Neural progenitor cell (in vitro differentiated cells): ENCODE data around the gene EXOG. TPM values are rescaled to one million over a fixed set of nuclear protein-coding genes. Genes with fewer than 3 reads are reported as not detected.

Source experiments
- DNase-seq: peaks from one replicate; pipeline ENCODE4 v3.0.0-alpha.2; 2016; ENCODE audit warnings: low spot score
- H2AFZ ChIP-seq: fragments of 200-600 bp; sonication (generic); replicated peaks from 2 replicates; pipeline ENCODE4 v1.6.1; 2016; ENCODE audit warnings: antibody characterized with exemption
- H3F3A ChIP-seq: fragments of 200-600 bp; sonication (generic); 2 replicates; pipeline ENCODE4 v1.6.1; 2016; ENCODE audit warnings: antibody characterized with exemption, low read depth
- H3K27ac ChIP-seq: fragments of 200-600 bp; sonication (generic); 2 replicates; pipeline ENCODE4 v1.5.1; 2016; ENCODE audit warnings: mild to moderate bottlenecking
- H3K27me3 ChIP-seq: fragments of 200-600 bp; sonication (generic); 2 replicates; pipeline ENCODE4 v1.6.1; 2016; ENCODE audit warnings: mild to moderate bottlenecking, moderate library complexity
- H3K36me3 ChIP-seq: fragments of 200-600 bp; sonication (generic); 2 replicates; pipeline ENCODE4 v1.5.1; 2016
- H3K4me1 ChIP-seq: fragments of 200-600 bp; sonication (generic); 2 replicates; pipeline ENCODE4 v1.6.1; 2016; ENCODE audit warnings: mixed run types
- H3K4me2 ChIP-seq: fragments of 200-600 bp; sonication (generic); 2 replicates; pipeline ENCODE4 v1.6.1; 2016
- H3K4me3 ChIP-seq: fragments of 200-600 bp; sonication (generic); 2 replicates; pipeline ENCODE4 v1.5.1; 2016
- H3K79me2 ChIP-seq: fragments of 200-600 bp; sonication (generic); 2 replicates; pipeline ENCODE4 v1.6.1; 2016; ENCODE audit warnings: low read depth
- H3K9ac ChIP-seq: fragments of 200-600 bp; sonication (generic); 2 replicates; pipeline ENCODE4 v1.6.1; 2016
- H3K9me3 ChIP-seq: fragments of 200-600 bp; sonication (generic); 2 replicates; pipeline ENCODE4 v1.5.1; 2016; ENCODE audit warnings: low read depth
- H4K20me1 ChIP-seq: fragments of 200-600 bp; sonication (generic); 2 replicates; pipeline ENCODE4 v1.6.1; 2016; ENCODE audit warnings: low read depth
- H3K27ac Mint-ChIP-seq: 3 replicates; pipeline ENCODE4 v1.8.0; 2021; ENCODE audit warnings: mixed read lengths
- H3K27me3 Mint-ChIP-seq: 2 replicates; pipeline ENCODE4 v1.8.0; 2022; ENCODE audit warnings: low read depth, mild to moderate bottlenecking, inconsistent platforms, moderate library complexity, mixed read lengths; ENCODE audit not compliant: insufficient read depth
- H3K36me3 Mint-ChIP-seq: 3 replicates; pipeline ENCODE4 v1.8.0; 2021; ENCODE audit warnings: mixed read lengths
- H3K4me1 Mint-ChIP-seq: 3 replicates; pipeline ENCODE4 v1.8.0; 2021; ENCODE audit warnings: mixed read lengths
- H3K4me3 Mint-ChIP-seq: 3 replicates; pipeline ENCODE4 v1.8.0; 2021; ENCODE audit warnings: mild to moderate bottlenecking, moderate library complexity, mixed read lengths
- H3K9me3 Mint-ChIP-seq: 3 replicates; pipeline ENCODE4 v1.8.0; 2020; ENCODE audit warnings: mixed read lengths
- EZH2 ChIP-seq: fragments of 200-600 bp; sonication (generic); IDR thresholded peaks from 2 replicates; pipeline ENCODE4 v1.6.1; 2017; ENCODE audit warnings: antibody characterized with exemption, mild to moderate bottlenecking, moderate library complexity
- EZH2phosphoT487 ChIP-seq: fragments of 200-600 bp; sonication (generic); IDR thresholded peaks from 2 replicates; pipeline ENCODE4 v1.6.1; 2017; ENCODE audit warnings: antibody characterized with exemption
- total RNA-seq: library from RNA; depleted of rRNA; stranded (reverse); fragments of >200 nt; gene quantifications from 2 replicates; pipeline ENCODE4 v1.2.3, GENCODE V29; 2015; ENCODE audit warnings: low replicate concordance
- TF ChIP-seq, protein P1 (sequence below): fragments of 200-600 bp; sonication (generic); IDR thresholded peaks from 2 replicates; pipeline ENCODE4 v1.5.1; 2017; ENCODE audit warnings: antibody characterized with exemption, mild to moderate bottlenecking

The EXOG gene
- total RNA-seq, 1 donor from 2014 or later: 11.6 TPM

DNA sequence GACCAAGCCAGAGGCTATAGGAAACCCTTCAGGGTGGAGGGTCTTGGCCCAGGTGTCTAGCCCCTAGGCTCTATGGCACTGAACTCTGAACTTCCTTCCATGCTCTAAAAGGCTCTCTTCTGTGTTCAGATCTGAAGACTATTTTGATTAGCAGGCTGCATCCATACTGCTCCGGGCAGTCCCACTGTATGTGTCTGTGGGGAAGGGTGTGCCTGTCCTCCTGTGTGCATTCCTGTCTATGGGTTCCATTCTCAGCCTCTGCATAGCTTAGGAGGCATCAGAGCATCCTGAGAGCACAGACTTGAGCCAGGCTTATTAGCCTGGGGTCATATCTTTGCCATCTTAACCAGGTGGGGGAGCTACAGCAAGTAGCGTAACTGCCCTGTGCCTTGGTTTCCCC, 38.0 kb downstream of the EXOG start:
- H3K27ac ChIP-seq: no peak overlapping the region
- Mint-ChIP-seq H3K27me3 (peaks cover 7% of the 10 kb centered on the region), H3K4me1 (peaks cover 5% of the 10 kb centered on the region), H3K9me3 (peaks cover 14% of the 10 kb centered on the region), H3K4me3 (no peak overlapping the region), H3K36me3 (peaks cover 21% of the 10 kb centered on the region), H3K27ac (no peak overlapping the region)
- H2AFZ ChIP-seq: no peak overlapping the region
- no peaks in the 10 kb centered on the region for H3F3A ChIP-seq
- DNase-seq: no peak
- H3K9me3 ChIP-seq: no peaks in the 10 kb centered on the region
- H3K4me1 ChIP-seq: peaks cover 6% of the 10 kb centered on the region
- H3K4me2 ChIP-seq: no peak overlapping the region
- H4K20me1 ChIP-seq: no peaks in the 10 kb centered on the region
- H3K27me3 ChIP-seq: no peaks in the 10 kb centered on the region
- no peak overlapping the region for H3K9ac ChIP-seq
- TF ChIP-seq EZH2phosphoT487 (no peak), EZH2 (no peak)
- TF ChIP-seq, protein P1, sequence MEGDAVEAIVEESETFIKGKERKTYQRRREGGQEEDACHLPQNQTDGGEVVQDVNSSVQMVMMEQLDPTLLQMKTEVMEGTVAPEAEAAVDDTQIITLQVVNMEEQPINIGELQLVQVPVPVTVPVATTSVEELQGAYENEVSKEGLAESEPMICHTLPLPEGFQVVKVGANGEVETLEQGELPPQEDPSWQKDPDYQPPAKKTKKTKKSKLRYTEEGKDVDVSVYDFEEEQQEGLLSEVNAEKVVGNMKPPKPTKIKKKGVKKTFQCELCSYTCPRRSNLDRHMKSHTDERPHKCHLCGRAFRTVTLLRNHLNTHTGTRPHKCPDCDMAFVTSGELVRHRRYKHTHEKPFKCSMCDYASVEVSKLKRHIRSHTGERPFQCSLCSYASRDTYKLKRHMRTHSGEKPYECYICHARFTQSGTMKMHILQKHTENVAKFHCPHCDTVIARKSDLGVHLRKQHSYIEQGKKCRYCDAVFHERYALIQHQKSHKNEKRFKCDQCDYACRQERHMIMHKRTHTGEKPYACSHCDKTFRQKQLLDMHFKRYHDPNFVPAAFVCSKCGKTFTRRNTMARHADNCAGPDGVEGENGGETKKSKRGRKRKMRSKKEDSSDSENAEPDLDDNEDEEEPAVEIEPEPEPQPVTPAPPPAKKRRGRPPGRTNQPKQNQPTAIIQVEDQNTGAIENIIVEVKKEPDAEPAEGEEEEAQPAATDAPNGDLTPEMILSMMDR: no peak
- H3K36me3 ChIP-seq: no peaks in the 10 kb centered on the region
- H3K4me3 ChIP-seq: no peak overlapping the region
- H3K79me2 ChIP-seq: no peaks in the 10 kb centered on the region

DNA sequence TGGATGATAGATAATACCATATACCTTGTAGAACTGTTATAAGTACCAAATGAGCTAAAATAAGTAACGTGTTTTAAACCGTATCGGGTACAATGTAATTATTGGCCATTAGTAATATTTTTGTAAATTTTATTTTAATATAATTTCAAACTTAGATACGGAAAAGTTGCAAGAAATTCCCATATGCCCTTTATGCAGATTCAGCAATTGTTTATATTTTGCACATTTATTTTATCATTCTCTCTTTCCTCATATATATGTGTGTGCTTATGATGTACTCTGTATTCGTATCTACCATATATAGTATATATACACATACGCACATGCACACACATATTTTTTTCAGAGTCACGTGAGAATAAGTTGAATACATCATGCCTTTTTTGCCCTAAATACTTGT, 38.5 kb downstream of the EXOG start:
- H3K4me1 ChIP-seq: peaks cover 6% of the 10 kb centered on the region
- H3K9me3 Mint-ChIP-seq: peaks cover 14% of the 10 kb centered on the region
- TF ChIP-seq EZH2phosphoT487 (no peak), EZH2 (no peak)
- TF ChIP-seq, protein P1: no peak
- H3K4me2 ChIP-seq: no peak overlapping the region
- no peak overlapping the region for H3K4me3 ChIP-seq
- H3K36me3 Mint-ChIP-seq: peaks cover 20% of the 10 kb centered on the region
- no peak overlapping the region for H3K27ac ChIP-seq
- no peaks in the 10 kb centered on the region for H3K9me3 ChIP-seq
- no peaks in the 10 kb centered on the region for H3K79me2 ChIP-seq
- no peaks in the 10 kb centered on the region for H3K27me3 ChIP-seq
- no peaks in the 10 kb centered on the region for H3F3A ChIP-seq
- no peaks in the 10 kb centered on the region for H4K20me1 ChIP-seq
- H3K9ac ChIP-seq: no peak overlapping the region
- H3K4me3 Mint-ChIP-seq: no peak overlapping the region
- DNase-seq: no peak
- H3K36me3 ChIP-seq: no peaks in the 10 kb centered on the region
- no peak overlapping the region for H2AFZ ChIP-seq
- peaks cover 5% of the 10 kb centered on the region for H3K4me1 Mint-ChIP-seq
- peaks cover 7% of the 10 kb centered on the region for H3K27me3 Mint-ChIP-seq
- no peak overlapping the region for H3K27ac Mint-ChIP-seq

DNA sequence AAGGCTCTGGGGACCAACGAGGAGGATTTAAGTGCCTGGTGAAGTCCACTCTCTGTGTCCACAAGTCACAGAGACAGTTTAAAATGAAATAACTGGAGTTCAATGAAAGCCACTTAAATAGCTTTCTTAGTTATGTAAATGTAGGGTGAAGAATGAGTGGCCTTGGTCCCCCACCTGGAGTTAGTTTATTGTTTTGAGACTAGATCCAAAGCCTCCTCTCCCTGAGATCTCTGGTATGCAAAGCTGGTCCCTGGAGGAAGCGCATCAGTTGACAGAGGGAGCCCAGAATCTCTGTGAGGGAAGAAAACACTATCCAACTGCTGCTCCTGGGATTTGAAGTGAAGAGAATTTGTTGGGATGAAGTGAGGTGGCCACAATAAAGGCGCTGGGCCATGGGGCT, 40.5 kb downstream of the EXOG start:
- H3K9me3 ChIP-seq: no peaks in the 10 kb centered on the region
- no peaks in the 10 kb centered on the region for H3K36me3 ChIP-seq
- no peak overlapping the region for H3K27ac ChIP-seq
- no peak for DNase-seq
- Mint-ChIP-seq H3K27ac (no peak overlapping the region), H3K36me3 (peaks cover 18% of the 10 kb centered on the region), H3K27me3 (peaks cover 10% of the 10 kb centered on the region), H3K9me3 (peaks cover 14% of the 10 kb centered on the region), H3K4me3 (no peak overlapping the region), H3K4me1 (peaks cover 5% of the 10 kb centered on the region)
- no peak for TF ChIP-seq EZH2
- no peak overlapping the region for H3K9ac ChIP-seq
- no peaks in the 10 kb centered on the region for H3K27me3 ChIP-seq
- no peaks in the 10 kb centered on the region for H4K20me1 ChIP-seq
- peaks cover 6% of the 10 kb centered on the region for H3K4me1 ChIP-seq
- no peaks in the 10 kb centered on the region for H3K79me2 ChIP-seq
- no peaks in the 10 kb centered on the region for H3F3A ChIP-seq
- H2AFZ ChIP-seq: no peak overlapping the region
- H3K4me2 ChIP-seq: no peak overlapping the region
- H3K4me3 ChIP-seq: no peak overlapping the region

DNA sequence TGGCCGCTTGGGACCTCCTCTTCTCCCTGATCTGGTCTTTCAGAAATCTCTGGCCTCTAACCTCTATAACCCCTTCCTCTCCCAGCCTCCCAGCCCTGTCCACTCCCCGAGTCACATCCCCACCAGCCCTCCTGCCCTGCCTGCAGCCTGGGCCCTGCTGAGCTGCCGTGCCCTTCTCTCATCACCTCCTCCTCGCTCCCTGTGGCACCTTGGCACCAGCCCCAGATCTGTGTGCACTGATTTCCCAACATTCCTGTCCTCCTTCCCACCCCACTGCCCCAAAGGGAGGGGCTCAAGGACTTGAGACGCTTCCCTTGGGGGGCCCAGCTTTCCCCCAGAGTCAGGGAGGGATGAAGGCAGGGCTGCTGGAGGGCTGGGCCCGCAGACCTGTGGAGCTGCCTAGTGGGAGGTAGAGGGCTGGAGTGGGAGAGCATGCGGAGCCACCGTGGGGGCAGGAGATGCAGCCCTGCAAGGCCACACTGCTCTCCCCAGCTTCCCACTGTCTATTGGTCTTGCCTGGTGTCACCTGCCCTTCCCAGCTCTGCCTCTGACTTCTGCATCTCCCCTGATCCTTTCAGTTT, 42.7 kb downstream of the EXOG start:
- Histone ChIP-seq H3K79me2 (no peaks in the 10 kb centered on the region), H3K27ac (no peak overlapping the region), H3K4me1 (no peaks in the 10 kb centered on the region), H3K27me3 (no peaks in the 10 kb centered on the region), H3K9me3 (no peaks in the 10 kb centered on the region), H3K4me3 (no peak overlapping the region), H3K4me2 (no peak overlapping the region), H3F3A (no peaks in the 10 kb centered on the region), H3K9ac (no peak overlapping the region), H4K20me1 (no peaks in the 10 kb centered on the region), H2AFZ (no peak overlapping the region), H3K36me3 (no peaks in the 10 kb centered on the region)
- H3K4me1 Mint-ChIP-seq: no peaks in the 10 kb centered on the region
- no peak overlapping the region for H3K27ac Mint-ChIP-seq
- H3K36me3 Mint-ChIP-seq: peaks cover 18% of the 10 kb centered on the region
- peaks cover 10% of the 10 kb centered on the region for H3K27me3 Mint-ChIP-seq
- no peak overlapping the region for H3K4me3 Mint-ChIP-seq
- H3K9me3 Mint-ChIP-seq: peaks cover 14% of the 10 kb centered on the region
- TF ChIP-seq EZH2: no peak
- no peak for DNase-seq
